Right ventricle myocardium superior (tissue), 1 donor: Measurements from ENCODE around the gene GLE1. TPM values are rescaled to one million over a fixed set of nuclear protein-coding genes. Genes with fewer than 3 reads are reported as not detected.
A peak's percentile ranks its signal among the peaks of the same experiment; 100 is the strongest.
"Not testable (repeated sequence)": the region's sequence is repeated elsewhere in the genome, so short reads cannot be mapped to it uniquely, and the experiment has no call there.

Experiments used
- ATAC-seq: fragments of 200-7000 bp; cut with Tn5 transposase; one replicate; pipeline ENCODE4 v1.9.1; 2020; ENCODE audit warnings: mild to moderate bottlenecking; ENCODE audit not compliant: poor library complexity
- DNase-seq: peaks from one replicate; pipeline ENCODE4 v3.0.0-alpha.2; 2020
- intact Hi-C: fragments of 100-400 bp; cut with DNase I; formaldehyde crosslinking; loops from one replicate; pipeline ENCODE4 v1.11.2; 2022
- total RNA-seq: library from RNA; stranded (reverse); fragmentation: NEBNext Ultra II Directional; extraction: Animal tissue kit (Norgen Biotek cat#: 25700); gene quantifications from one replicate; pipeline ENCODE4 v1.2.1, GENCODE V29; 2021
- donor health status: DM: no; HTN: yes; CAD: no; lungs with severe emphysema.

GLE1 gene
- total RNA-seq, 1 donor from 2014 or later, result 18.7 TPM

GRCh38 chr9:128568470-128569078 lies 64.1 kb downstream of the GLE1 start:
- intact Hi-C loops, result no loop called here
- no peak for DNase-seq
- no peak for ATAC-seq

DNA sequence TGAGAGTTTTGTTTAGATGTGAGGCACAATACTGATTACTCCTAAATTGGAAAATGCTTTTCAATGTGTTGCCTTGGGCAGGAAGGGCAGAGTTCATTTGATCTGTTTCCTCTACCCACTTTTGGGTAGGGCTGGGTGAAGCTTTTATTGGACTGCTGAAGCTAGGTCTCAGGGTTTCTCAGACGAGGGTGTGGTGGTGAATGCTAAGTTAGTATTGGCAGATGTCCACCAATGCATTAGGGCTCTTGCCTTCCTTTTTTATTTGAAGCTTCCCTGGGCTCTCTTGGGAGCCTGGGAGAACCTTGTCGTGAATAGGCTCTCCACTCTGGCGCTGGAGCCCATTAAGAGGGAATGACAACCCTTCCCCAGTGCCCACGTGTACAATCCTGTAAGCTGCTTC lies 71.0 kb downstream of the GLE1 start:
- intact Hi-C loops, result no loop called here
- ATAC-seq (peak; percentile 36), DNase-seq (no peak)

GRCh38 chr9:128575916-128576315 lies 71.4 kb downstream of the GLE1 start:
- ATAC-seq, result no peak
- intact Hi-C loops, result no loop called here
- DNase-seq, result no peak

- intact Hi-C loops, result no loop called here
Measured at GRCh38 chr9:128577206-128577605, 72.7 kb downstream of the GLE1 start.

DNA sequence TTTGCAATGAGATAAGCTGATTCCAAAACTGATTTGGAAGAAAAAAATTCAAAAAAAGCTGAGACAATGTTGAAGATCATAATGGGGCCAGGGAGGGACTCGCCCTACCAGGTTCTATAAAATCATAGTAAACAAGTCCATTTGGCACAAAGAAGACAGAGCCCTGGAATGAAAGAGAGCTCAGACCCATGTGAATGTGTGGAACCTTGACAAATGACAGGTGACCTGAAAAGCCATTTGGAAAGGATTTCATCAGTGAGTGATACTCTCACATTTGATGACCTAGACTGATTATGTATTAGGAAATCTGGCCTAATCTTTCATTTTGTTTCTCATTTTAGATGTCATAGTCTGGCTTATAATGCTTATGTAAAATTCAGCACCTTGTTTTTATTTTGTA lies 74.7 kb downstream of the GLE1 start:
- no peak for DNase-seq
- no peak for ATAC-seq
- intact Hi-C loops, result no loop called here

More at GRCh38 chr9:128577206-128577605, 72.7 kb downstream of the GLE1 start:
- no peak for ATAC-seq
- DNase-seq, result no peak

DNA sequence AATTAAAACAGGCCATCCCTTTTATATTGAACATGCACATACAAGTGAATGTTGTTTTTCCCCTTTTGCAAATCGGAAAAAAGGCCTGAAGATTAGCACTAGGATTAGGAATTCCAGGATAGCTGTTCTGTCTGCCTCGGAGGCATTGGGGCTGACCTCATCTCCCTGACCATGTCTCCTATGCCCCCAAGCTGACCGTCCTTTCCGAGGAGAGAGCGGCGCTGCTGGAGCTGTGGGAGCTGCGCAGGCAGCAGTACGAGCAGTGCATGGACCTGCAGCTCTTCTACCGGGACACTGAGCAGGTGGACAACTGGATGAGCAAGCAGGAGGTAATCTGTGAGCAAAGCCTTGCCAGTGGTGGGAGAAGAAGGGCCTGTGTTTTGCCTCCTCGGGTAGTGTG lies 76.2 kb downstream of the GLE1 start:
- intact Hi-C loops, result no loop called here
- DNase-seq (no peak), ATAC-seq (no peak)

GRCh38 chr9:128585155-128585554 lies 80.6 kb downstream of the GLE1 start:
- ATAC-seq, result peak; percentile 84

DNA sequence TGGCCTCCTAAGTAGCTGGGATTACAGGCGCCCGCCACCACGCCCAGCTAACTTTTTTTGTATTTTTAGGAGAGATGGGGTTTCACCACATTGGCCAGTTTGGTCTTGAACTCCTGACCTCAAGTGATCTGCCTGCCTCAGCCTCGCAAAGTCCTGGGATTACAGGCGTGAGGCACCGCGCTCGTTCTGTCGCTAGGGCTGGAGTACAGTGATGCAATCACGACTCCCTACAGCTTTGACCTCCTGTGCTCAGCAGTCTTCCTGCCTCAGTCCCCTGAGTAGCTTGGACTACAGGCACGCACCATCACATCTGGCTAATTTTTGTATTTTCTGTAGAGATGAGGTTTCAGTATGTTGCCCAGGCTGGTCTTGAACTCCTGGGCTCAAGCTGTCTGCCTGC lies 82.4 kb downstream of the GLE1 start:
- DNase-seq, ATAC-seq, intact Hi-C loops: not testable (repeated sequence)

More at GRCh38 chr9:128585155-128585554, 80.6 kb downstream of the GLE1 start:
- DNase-seq, result peak; percentile 67
- intact Hi-C loops, result not testable (repeated sequence)

- intact Hi-C loops, result no loop called here
Measured at GRCh38 chr9:128587453-128587852, 82.9 kb downstream of the GLE1 start.

DNA sequence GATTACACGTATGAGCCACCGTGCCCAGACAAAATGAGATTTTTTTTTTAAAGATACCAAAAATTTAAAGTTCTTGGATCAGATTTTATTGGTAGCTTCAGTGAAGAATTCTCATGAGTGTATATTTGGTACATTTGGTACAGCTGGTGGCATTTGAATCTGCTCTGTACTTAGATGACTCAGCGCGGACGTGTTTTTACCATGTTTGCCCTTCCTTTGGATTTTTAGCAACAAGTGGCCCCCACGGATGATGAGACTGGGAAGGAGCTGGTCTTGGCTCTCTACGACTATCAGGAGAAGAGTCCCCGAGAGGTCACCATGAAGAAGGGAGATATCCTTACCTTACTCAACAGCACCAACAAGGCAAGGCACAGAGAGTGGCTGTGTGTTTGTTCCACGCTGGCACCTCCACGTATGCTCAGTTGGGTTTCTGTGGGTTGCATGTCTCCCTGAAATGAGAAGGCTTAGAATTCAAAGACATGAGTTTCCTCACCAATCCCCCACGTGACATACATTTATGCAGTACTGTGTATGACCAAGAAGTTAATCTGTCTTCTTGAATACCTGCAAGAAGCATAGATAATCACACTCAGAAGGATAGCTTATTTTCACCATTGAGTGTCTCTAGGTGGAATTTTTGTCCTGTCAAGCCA lies 84.2 kb downstream of the GLE1 start:
- DNase-seq, result no peak
- ATAC-seq, result no peak
- intact Hi-C loops, result no loop called here

More at GRCh38 chr9:128587453-128587852, 82.9 kb downstream of the GLE1 start:
- ATAC-seq (no peak), DNase-seq (no peak)

Other genes starting within 250 kb of the GLE1 start
- 77.7 TPM for gene GOLGA2, start 228.7 kb upstream of the GLE1 start, total RNA-seq
- 16.3 TPM for gene SWI5, start 228.4 kb upstream of the GLE1 start, total RNA-seq
- 35.5 TPM for gene TRUB2, start 182.3 kb upstream of the GLE1 start, total RNA-seq
- 29.5 TPM for gene COQ4, start 181.9 kb upstream of the GLE1 start, total RNA-seq
- 19.0 TPM for gene SLC27A4, start 164.2 kb upstream of the GLE1 start, total RNA-seq
- 56.9 TPM for gene URM1, start 133.3 kb upstream of the GLE1 start, total RNA-seq
- 7.2 TPM for gene CERCAM, start 83.9 kb upstream of the GLE1 start, total RNA-seq
- 12.0 TPM for gene ODF2, start 48.7 kb upstream of the GLE1 start, total RNA-seq
- 203 TPM for gene SPTAN1, start 47.9 kb downstream of the GLE1 start, total RNA-seq
- gene DYNC2I2, start 152.1 kb downstream of the GLE1 start, total RNA-seq, result 40.0 TPM
- gene SET, start 184.5 kb downstream of the GLE1 start, total RNA-seq, result 167 TPM
- gene PKN3, start 197.8 kb downstream of the GLE1 start, total RNA-seq, result 5.7 TPM
- 5.4 TPM for gene ZDHHC12, start 219.4 kb downstream of the GLE1 start, total RNA-seq